Hepatocyte (in vitro differentiated cells): ENCODE measurements around the gene C14orf180. TPM values are rescaled to one million over a fixed set of nuclear protein-coding genes. Genes with fewer than 3 reads are reported as not detected.
"Not testable (repeated sequence)": the region's sequence is repeated elsewhere in the genome, so short reads cannot be mapped to it uniquely, and the experiment has no call there.

Experiments used
- DNase-seq: peaks from one replicate; pipeline ENCODE4 v3.0.0-alpha.2; 2016; ENCODE audit warnings: low spot score
- H2AFZ ChIP-seq: fragments of 200-600 bp; sonication (generic); 2 replicates; pipeline ENCODE4 v1.6.0; 2016; ENCODE audit warnings: antibody characterized with exemption, mild to moderate bottlenecking
- H3K27ac ChIP-seq: fragments of 200-600 bp; sonication (generic); 2 replicates; pipeline ENCODE4 v1.5.1; 2016; ENCODE audit warnings: mild to moderate bottlenecking
- H3K27me3 ChIP-seq: fragments of 200-600 bp; sonication (generic); 2 replicates; pipeline ENCODE4 v1.6.1; 2016
- H3K36me3 ChIP-seq: fragments of 200-600 bp; sonication (generic); replicated peaks from 2 replicates; pipeline ENCODE4 v1.5.1; 2016; ENCODE audit warnings: low read depth; ENCODE audit not compliant: insufficient read depth
- H3K4me1 ChIP-seq: fragments of 200-600 bp; sonication (generic); 2 replicates; pipeline ENCODE4 v1.5.1; 2016; ENCODE audit warnings: mild to moderate bottlenecking, moderate library complexity; ENCODE audit not compliant: insufficient read depth
- H3K4me2 ChIP-seq: fragments of 200-600 bp; sonication (generic); 2 replicates; pipeline ENCODE4 v1.6.0; 2016
- H3K4me3 ChIP-seq: fragments of 200-600 bp; sonication (generic); 2 replicates; pipeline ENCODE4 v1.5.1; 2016; ENCODE audit warnings: mild to moderate bottlenecking
- H3K79me2 ChIP-seq: fragments of 200-600 bp; sonication (generic); 2 replicates; pipeline ENCODE4 v1.6.0; 2017; ENCODE audit warnings: mild to moderate bottlenecking
- H3K9me2 ChIP-seq: fragments of 200-600 bp; sonication (generic); replicated peaks from 2 replicates; pipeline ENCODE4 v1.6.0; 2017; ENCODE audit warnings: mild to moderate bottlenecking; ENCODE audit not compliant: insufficient read depth
- H3K9me3 ChIP-seq: fragments of 200-600 bp; sonication (generic); 2 replicates; pipeline ENCODE4 v1.5.1; 2016; ENCODE audit warnings: low read depth, mild to moderate bottlenecking
- H4K20me1 ChIP-seq: fragments of 200-600 bp; sonication (generic); 2 replicates; pipeline ENCODE4 v1.6.0; 2016; ENCODE audit warnings: mild to moderate bottlenecking; ENCODE audit not compliant: insufficient read depth, poor library complexity, severe bottlenecking
- EZH2 ChIP-seq: fragments of 200-600 bp; sonication (generic); IDR thresholded peaks from 2 replicates; pipeline ENCODE4 v1.6.1; 2016; ENCODE audit warnings: antibody characterized with exemption, mild to moderate bottlenecking, borderline replicate concordance
- EZH2phosphoT487 ChIP-seq: fragments of 200-600 bp; sonication (generic); IDR thresholded peaks from one replicate; pipeline ENCODE4 v1.6.1; 2018; ENCODE audit warnings: antibody characterized with exemption, mild to moderate bottlenecking, low read depth, moderate library complexity; ENCODE audit not compliant: unreplicated experiment, severe bottlenecking
- whole genome bisulfite sequencing: methylation state at CpG from one replicate; pipeline ENCODE4 v1.1.6; 2016; ENCODE audit warnings: low lambda C conversion rate; ENCODE audit errors: missing lambda C conversion rate; 5-methylcytosine and 5-hydroxymethylcytosine counted together
- polyA plus RNA-seq: library from polyadenylated mRNA; unstranded; fragments of >200 nt; fragmentation: Nextera tagmentation; extraction: Ambion mirVana; gene quantifications from 2 replicates; pipeline ENCODE4 v1.2.1, GENCODE V29; 2016
- total RNA-seq: library from RNA; depleted of rRNA; stranded (reverse); fragments of >200 nt; gene quantifications from 2 replicates; pipeline ENCODE4 v1.2.3, GENCODE V29; 2014
- TF ChIP-seq, protein P1 (sequence below): fragments of 200-600 bp; sonication (generic); IDR thresholded peaks from 2 replicates; pipeline ENCODE4 v1.5.1; 2016; ENCODE audit warnings: antibody characterized with exemption, mild to moderate bottlenecking; ENCODE audit not compliant: poor library complexity

Gene C14orf180
- total and polyA plus RNA-seq, 2 experiments from 2014 or later, result 1.1 to 1.2 TPM

GRCh38 chr14:104577847-104578301 lies 1.7 kb upstream of the C14orf180 start:
- Histone ChIP-seq H3K4me1 (peaks cover 67% of the 10 kb centered on the region), H3K9me3 (no peaks in the 10 kb centered on the region), H3K4me3 (no peak overlapping the region), H3K36me3 (no peaks in the 10 kb centered on the region), H3K79me2 (no peaks in the 10 kb centered on the region), H3K4me2 (no peak overlapping the region), H4K20me1 (no peaks in the 10 kb centered on the region), H3K27ac (peak overlapping the region; percentile 69), H2AFZ (no peak overlapping the region), H3K9me2 (no peaks in the 10 kb centered on the region), H3K27me3 (no peaks in the 10 kb centered on the region)
- DNase-seq, result no peak
- WGBS, result 79% methylated on average over 19 of the region's 19 CpGs
- TF ChIP-seq, protein P1, sequence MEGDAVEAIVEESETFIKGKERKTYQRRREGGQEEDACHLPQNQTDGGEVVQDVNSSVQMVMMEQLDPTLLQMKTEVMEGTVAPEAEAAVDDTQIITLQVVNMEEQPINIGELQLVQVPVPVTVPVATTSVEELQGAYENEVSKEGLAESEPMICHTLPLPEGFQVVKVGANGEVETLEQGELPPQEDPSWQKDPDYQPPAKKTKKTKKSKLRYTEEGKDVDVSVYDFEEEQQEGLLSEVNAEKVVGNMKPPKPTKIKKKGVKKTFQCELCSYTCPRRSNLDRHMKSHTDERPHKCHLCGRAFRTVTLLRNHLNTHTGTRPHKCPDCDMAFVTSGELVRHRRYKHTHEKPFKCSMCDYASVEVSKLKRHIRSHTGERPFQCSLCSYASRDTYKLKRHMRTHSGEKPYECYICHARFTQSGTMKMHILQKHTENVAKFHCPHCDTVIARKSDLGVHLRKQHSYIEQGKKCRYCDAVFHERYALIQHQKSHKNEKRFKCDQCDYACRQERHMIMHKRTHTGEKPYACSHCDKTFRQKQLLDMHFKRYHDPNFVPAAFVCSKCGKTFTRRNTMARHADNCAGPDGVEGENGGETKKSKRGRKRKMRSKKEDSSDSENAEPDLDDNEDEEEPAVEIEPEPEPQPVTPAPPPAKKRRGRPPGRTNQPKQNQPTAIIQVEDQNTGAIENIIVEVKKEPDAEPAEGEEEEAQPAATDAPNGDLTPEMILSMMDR, result no peak

GRCh38 chr14:104578321-104578720 lies 1.2 kb upstream of the C14orf180 start:
- no peak for DNase-seq
- Histone ChIP-seq H3K9me3 (no peaks in the 10 kb centered on the region), H3K4me2 (no peak overlapping the region), H2AFZ (no peak overlapping the region), H3K27ac (no peak overlapping the region), H3K79me2 (no peaks in the 10 kb centered on the region), H3K9me2 (no peaks in the 10 kb centered on the region), H3K36me3 (no peaks in the 10 kb centered on the region), H3K27me3 (no peaks in the 10 kb centered on the region), H3K4me1 (peaks cover 72% of the 10 kb centered on the region), H3K4me3 (no peak overlapping the region), H4K20me1 (no peaks in the 10 kb centered on the region)
- TF ChIP-seq EZH2 (no peak), EZH2phosphoT487 (no peak)
- TF ChIP-seq, protein P1, result no peak
- 77% methylated on average over 11 of the region's 11 CpGs for WGBS

DNA sequence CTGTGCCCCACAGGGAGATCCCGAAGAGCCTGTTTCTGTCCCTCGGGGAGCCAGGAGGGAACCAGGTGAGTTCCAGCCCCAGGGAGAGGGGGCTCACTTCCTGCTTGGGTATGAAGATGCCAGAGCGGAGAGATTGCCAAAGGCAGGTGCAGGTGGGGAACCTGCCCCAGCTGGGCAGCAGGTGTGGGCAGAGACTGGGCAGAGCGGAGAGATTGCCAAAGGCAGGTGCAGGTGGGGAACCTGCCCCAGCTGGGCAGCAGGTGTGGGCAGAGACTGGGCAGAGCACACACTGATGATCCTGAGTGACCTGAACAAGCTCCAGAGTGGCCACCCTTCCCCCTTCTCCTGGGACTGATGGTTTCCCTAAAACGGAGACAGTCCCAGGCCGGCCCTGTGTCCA lies 375 bp downstream of the C14orf180 start:
- H3K9me2 ChIP-seq, DNase-seq, H3K27me3 ChIP-seq, H2AFZ ChIP-seq, H3K4me3 ChIP-seq, H3K27ac ChIP-seq, H3K36me3 ChIP-seq, H3K9me3 ChIP-seq, H4K20me1 ChIP-seq, H3K4me2 ChIP-seq, H3K79me2 ChIP-seq: not testable (repeated sequence)
- peaks cover 71% of the 10 kb centered on the region for H3K4me1 ChIP-seq
- 87% methylated on average over 6 of the region's 6 CpGs for WGBS

GRCh38 chr14:104580961-104581360 lies 1.4 kb downstream of the C14orf180 start:
- H3K4me3 ChIP-seq, result no peak overlapping the region

More at GRCh38 chr14:104580961-104581360, 1.4 kb downstream of the C14orf180 start:
- Histone ChIP-seq H2AFZ (no peak overlapping the region), H3K9me3 (no peaks in the 10 kb centered on the region), H3K27ac (peak overlapping the region; percentile 37), H3K9me2 (no peaks in the 10 kb centered on the region), H3K4me1 (peaks cover 62% of the 10 kb centered on the region), H3K4me2 (peak overlapping the region; percentile 63), H4K20me1 (no peaks in the 10 kb centered on the region), H3K27me3 (no peaks in the 10 kb centered on the region), H3K36me3 (no peaks in the 10 kb centered on the region), H3K79me2 (no peaks in the 10 kb centered on the region)
- WGBS, result 58% methylated on average over 9 of the region's 9 CpGs
- TF ChIP-seq EZH2 (no peak), EZH2phosphoT487 (no peak)
- TF ChIP-seq, protein P1, result no peak
- DNase-seq, result peak; percentile 74
